Esophagus muscularis mucosa (tissue), 4 donors: ENCODE results near the gene VWA5B1. TPM values are rescaled to one million over a fixed set of nuclear protein-coding genes. Genes with fewer than 3 reads are reported as not detected.

Source experiments
- DNase-seq: peaks from one replicate; pipeline ENCODE4 v3.0.0-alpha.2; 2017; ENCODE audit errors: extremely low spot score
- H3K27ac ChIP-seq, 4 donors: fragments of 200-600 bp; sonication (generic); replicated peaks in 1 of 4; 1 replicate in 3 of 4; 2 replicates in 1 of 4; pipeline ENCODE4 v1.5.1; 2016 to 2019; ENCODE audit warnings: mild to moderate bottlenecking in 1 of 4
- H3K27me3 ChIP-seq, 4 donors: fragments of 200-600 bp; sonication (generic); one replicate each; pipeline versions ENCODE4 v1.5.1 to v1.6.0; 2016 to 2019
- H3K36me3 ChIP-seq, 4 donors: fragments of 200-600 bp; sonication (generic); one replicate each; pipeline ENCODE4 v1.5.1; 2016 to 2019
- H3K4me1 ChIP-seq, 4 donors: fragments of 200-600 bp; sonication (generic); one replicate each; pipeline ENCODE4 v1.5.1; 2016 to 2019
- H3K4me3 ChIP-seq, 4 donors: fragments of 200-600 bp; sonication (generic); 1 replicate in 2 of 4; 2 replicates in 2 of 4; pipeline ENCODE4 v1.5.1; 2016 to 2019; ENCODE audit warnings: mild to moderate bottlenecking in 4 of 4, moderate library complexity in 1 of 4
- H3K9me3 ChIP-seq, 4 donors: fragments of 200-600 bp; sonication (generic); 1 replicate in 3 of 4; 2 replicates in 1 of 4; pipeline ENCODE4 v1.5.1; 2016 to 2019
- EP300 ChIP-seq: sonication (generic); formaldehyde crosslinking; IDR thresholded peaks from one replicate; pipeline ENCODE4 v1.6.1; 2017; ENCODE audit warnings: antibody characterized with exemption
- POLR2A ChIP-seq: fragments of 450-650 bp; IDR thresholded peaks from one replicate; pipeline ENCODE4 v1.6.1; 2017; ENCODE audit warnings: antibody characterized with exemption, moderate library complexity, mild to moderate bottlenecking, low read depth
- POLR2AphosphoS5 ChIP-seq, 2 donors: sonication (generic); formaldehyde crosslinking; IDR thresholded peaks; one replicate each; pipeline ENCODE4 v1.6.1; 2017; ENCODE audit warnings: antibody characterized with exemption in 2 of 2
- WGBS: methylation state at CpG from one replicate; pipeline ENCODE4 v1.1.5; 2018; 5-methylcytosine and 5-hydroxymethylcytosine counted together
- intact Hi-C: fragments of 100-400 bp; cut with DNase I; formaldehyde crosslinking; loops from one replicate; pipeline ENCODE4 v1.15.1; 2023
- total RNA-seq, 4 donors: library from RNA; depleted of rRNA; stranded (reverse); fragments of >200 nt; gene quantifications; one replicate each; pipeline versions ENCODE4 v1.1.0 to v1.2.1, GENCODE V29; 2016
- TF ChIP-seq, protein P1 (sequence below), 3 experiments: fragments of 200-600 bp in 2 of 3; fragments of 450-650 bp in 1 of 3; sonication (generic) in 2 of 3; IDR thresholded peaks; one replicate each; pipeline ENCODE4 v1.5.1; 2017 to 2019; ENCODE audit warnings: antibody characterized with exemption in 3 of 3, mild to moderate bottlenecking in 2 of 3, moderate library complexity in 1 of 3

The VWA5B1 gene
- total RNA-seq, 4 donors from 2014 or later: under 0.01 TPM; not detected in 3

- no peaks in the 10 kb centered on the region for H3K36me3 ChIP-seq
- H3K4me3 ChIP-seq: no peak overlapping the region
- H3K27ac ChIP-seq: no peak overlapping the region
- intact Hi-C loops: no loop called here
- whole genome bisulfite sequencing: 82% methylated on average over 11 of the region's 11 CpGs
- H3K9me3 ChIP-seq: no peaks in the 10 kb centered on the region
- H3K27me3 ChIP-seq: peaks cover 0 to 32% (median 0%) of the 10 kb centered on the region in 4 donors
- peaks cover 0 to 14% (median 7%) of the 10 kb centered on the region in 4 donors for H3K4me1 ChIP-seq
- DNase-seq: no peak
- no peak for TF ChIP-seq POLR2A
- TF ChIP-seq, protein P1, sequence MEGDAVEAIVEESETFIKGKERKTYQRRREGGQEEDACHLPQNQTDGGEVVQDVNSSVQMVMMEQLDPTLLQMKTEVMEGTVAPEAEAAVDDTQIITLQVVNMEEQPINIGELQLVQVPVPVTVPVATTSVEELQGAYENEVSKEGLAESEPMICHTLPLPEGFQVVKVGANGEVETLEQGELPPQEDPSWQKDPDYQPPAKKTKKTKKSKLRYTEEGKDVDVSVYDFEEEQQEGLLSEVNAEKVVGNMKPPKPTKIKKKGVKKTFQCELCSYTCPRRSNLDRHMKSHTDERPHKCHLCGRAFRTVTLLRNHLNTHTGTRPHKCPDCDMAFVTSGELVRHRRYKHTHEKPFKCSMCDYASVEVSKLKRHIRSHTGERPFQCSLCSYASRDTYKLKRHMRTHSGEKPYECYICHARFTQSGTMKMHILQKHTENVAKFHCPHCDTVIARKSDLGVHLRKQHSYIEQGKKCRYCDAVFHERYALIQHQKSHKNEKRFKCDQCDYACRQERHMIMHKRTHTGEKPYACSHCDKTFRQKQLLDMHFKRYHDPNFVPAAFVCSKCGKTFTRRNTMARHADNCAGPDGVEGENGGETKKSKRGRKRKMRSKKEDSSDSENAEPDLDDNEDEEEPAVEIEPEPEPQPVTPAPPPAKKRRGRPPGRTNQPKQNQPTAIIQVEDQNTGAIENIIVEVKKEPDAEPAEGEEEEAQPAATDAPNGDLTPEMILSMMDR (IDR thresholded peaks at IDR 0.05): no peak
These were observed 29.0 kb downstream of the VWA5B1 start for GRCh38 chr1:20319456-20320220.

DNA sequence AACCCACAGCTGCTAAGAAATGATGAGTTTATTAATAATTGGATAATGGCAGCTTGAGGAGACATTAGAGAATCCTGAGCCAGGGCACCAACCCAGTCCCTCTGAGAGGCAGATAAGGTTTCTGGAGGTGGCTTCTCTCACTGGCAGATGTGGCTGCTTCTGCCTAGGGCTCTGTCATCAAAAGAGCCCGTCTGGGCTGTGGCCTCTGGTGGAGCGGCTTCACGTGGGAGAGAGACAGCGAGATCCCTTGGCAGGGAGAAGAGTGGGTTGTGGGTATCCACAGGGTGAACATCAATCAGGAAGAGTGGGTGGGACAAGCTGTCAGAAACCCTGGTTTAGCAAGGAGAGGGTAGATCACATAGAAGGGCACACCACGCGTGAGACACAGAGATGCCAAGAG lies 30.0 kb downstream of the VWA5B1 start:
- intact Hi-C loops: no loop called here
- TF ChIP-seq, protein P1 (IDR thresholded peaks at IDR 0.05): no peak
- TF ChIP-seq EP300: no peak
- no peak for TF ChIP-seq POLR2AphosphoS5 (IDR thresholded peaks at IDR 0.05)
- TF ChIP-seq POLR2A: no peak
- H3K4me3 ChIP-seq: no peak overlapping the region
- H3K4me1 ChIP-seq: peaks cover 7 to 25% (median 18%) of the 10 kb centered on the region in 4 donors
- H3K27ac ChIP-seq: no peak overlapping the region
- peaks cover 0 to 23% (median 0%) of the 10 kb centered on the region in 4 donors for H3K27me3 ChIP-seq
- no peak for DNase-seq
- 93% methylated on average over 6 of the region's 6 CpGs for WGBS
- H3K9me3 ChIP-seq: no peaks in the 10 kb centered on the region
- H3K36me3 ChIP-seq: no peaks in the 10 kb centered on the region

GRCh38 chr1:20321573-20321972 lies 30.9 kb downstream of the VWA5B1 start:
- TF ChIP-seq POLR2AphosphoS5 (IDR thresholded peaks at IDR 0.05): no peak
- no peak for TF ChIP-seq POLR2A
- TF ChIP-seq, protein P1 (IDR thresholded peaks at IDR 0.05): no peak
- no peak for TF ChIP-seq EP300

DNA sequence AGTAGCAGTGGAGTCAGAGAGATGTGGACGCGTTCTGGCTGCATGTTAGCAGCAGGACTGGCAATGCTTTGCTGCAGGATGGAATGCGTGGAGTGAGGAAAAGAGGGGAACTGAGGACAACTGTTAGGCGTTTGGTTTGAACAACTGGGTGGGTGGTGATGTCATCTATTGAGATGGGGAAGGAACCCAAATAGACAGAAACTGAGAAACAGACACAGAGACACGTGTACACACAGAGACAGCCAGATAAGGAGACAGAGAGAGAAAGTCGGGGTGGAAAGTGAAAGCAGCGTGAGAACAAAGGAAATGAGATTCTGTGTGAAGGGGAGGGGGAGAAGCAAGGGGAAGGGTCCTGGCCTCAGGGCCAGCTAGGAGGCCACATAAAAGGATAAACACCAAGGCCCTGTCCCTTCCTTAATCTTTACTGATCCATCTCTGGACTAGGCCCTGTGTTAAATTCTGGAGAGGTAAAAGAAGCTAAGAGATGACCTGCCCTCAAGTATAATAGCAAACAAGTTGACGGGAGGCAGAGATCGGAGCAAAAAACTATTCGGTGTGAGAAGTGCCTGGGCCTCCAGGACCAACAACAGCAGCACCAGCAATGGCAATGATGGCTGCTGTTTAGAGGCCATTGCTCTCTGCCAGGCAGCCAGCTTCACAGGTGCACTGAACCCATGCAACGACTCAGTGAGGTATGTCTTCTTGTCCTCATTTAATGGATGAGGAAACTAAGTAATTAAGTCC lies 31.6 kb downstream of the VWA5B1 start:
- Histone ChIP-seq H3K27ac (no peak overlapping the region), H3K27me3 (peaks cover 0 to 20% (median 0%) of the 10 kb centered on the region in 4 donors), H3K4me3 (no peak overlapping the region), H3K4me1 (peaks cover 9 to 32% (median 25%) of the 10 kb centered on the region in 4 donors), H3K36me3 (no peaks in the 10 kb centered on the region), H3K9me3 (no peaks in the 10 kb centered on the region)
- TF ChIP-seq POLR2A (no peak), EP300 (no peak), POLR2AphosphoS5 (IDR thresholded peaks at IDR 0.05) (no peak)
- TF ChIP-seq, protein P1 (IDR thresholded peaks at IDR 0.05): no peak
- WGBS: 56% methylated on average over 11 of the region's 11 CpGs
- DNase-seq: no peak
- intact Hi-C loops: no loop called here

More at GRCh38 chr1:20321573-20321972, 30.9 kb downstream of the VWA5B1 start:
- H3K36me3 ChIP-seq: no peaks in the 10 kb centered on the region
- intact Hi-C loops: no loop called here
- peaks cover 0 to 22% (median 0%) of the 10 kb centered on the region in 4 donors for H3K27me3 ChIP-seq
- H3K9me3 ChIP-seq: no peaks in the 10 kb centered on the region
- peaks cover 9 to 32% (median 25%) of the 10 kb centered on the region in 4 donors for H3K4me1 ChIP-seq
- 38% methylated on average over 5 of the region's 5 CpGs for WGBS
- no peak overlapping the region for H3K4me3 ChIP-seq
- no peak for DNase-seq
- H3K27ac ChIP-seq: no peak overlapping the region
